H9 (cell line): Measurements from ENCODE around the gene PLEKHN1. TPM values are rescaled to one million over a fixed set of nuclear protein-coding genes. Genes with fewer than 3 reads are reported as not detected.

Experiments
- DNase-seq: peaks from one replicate; pipeline ENCODE4 v3.0.0-alpha.2; 2017
- H2AFZ ChIP-seq: one replicate; pipeline ENCODE4 v1.6.1; 2013; ENCODE audit warnings: mild to moderate bottlenecking, low read length, control low read depth, moderate library complexity
- H2AK5ac ChIP-seq: 2 replicates; pipeline ENCODE4 v1.6.1; 2013; ENCODE audit warnings: low read length, control low read depth, mixed read lengths; ENCODE audit not compliant: insufficient read length
- H2BK120ac ChIP-seq: one replicate; pipeline ENCODE4 v1.6.1; 2013; ENCODE audit warnings: low read depth, mild to moderate bottlenecking, low read length, control low read depth, inconsistent platforms; ENCODE audit not compliant: poor library complexity, severe bottlenecking
- H2BK12ac ChIP-seq: 2 replicates; pipeline ENCODE4 v1.6.1; 2013; ENCODE audit warnings: low read length, control low read depth, mixed read lengths, low read depth; ENCODE audit not compliant: insufficient read length
- H2BK15ac ChIP-seq: 2 replicates; pipeline ENCODE4 v1.6.1; 2013; ENCODE audit warnings: low read depth, low read length, control low read depth
- H2BK20ac ChIP-seq: one replicate; pipeline ENCODE4 v1.6.1; 2013; ENCODE audit warnings: low read depth, mild to moderate bottlenecking, low read length, control low read depth, inconsistent platforms; ENCODE audit not compliant: poor library complexity, severe bottlenecking
- H2BK5ac ChIP-seq: 2 replicates; pipeline ENCODE4 v1.6.1; 2013; ENCODE audit warnings: low read length, control low read depth, mixed read lengths; ENCODE audit not compliant: insufficient read length
- H3K14ac ChIP-seq: 2 replicates; pipeline ENCODE4 v1.6.1; 2013; ENCODE audit warnings: low read length, control low read depth; ENCODE audit not compliant: insufficient read depth
- H3K18ac ChIP-seq: 2 replicates; pipeline ENCODE4 v1.6.1; 2013; ENCODE audit warnings: low read depth, mild to moderate bottlenecking, mixed read lengths, low read length, control low read depth; ENCODE audit not compliant: insufficient read length
- H3K23ac ChIP-seq: 2 replicates; pipeline ENCODE4 v1.6.1; 2013; ENCODE audit warnings: low read length, control low read depth, mixed read lengths, low read depth; ENCODE audit not compliant: insufficient read length
- H3K23me2 ChIP-seq: 2 replicates; pipeline ENCODE4 v1.6.1; 2013; ENCODE audit warnings: low read depth, mild to moderate bottlenecking, mixed read lengths, low read length, control low read depth; ENCODE audit not compliant: insufficient read length, poor library complexity, severe bottlenecking
- H3K27ac ChIP-seq: 2 replicates; pipeline ENCODE4 v1.5.1; 2013; ENCODE audit warnings: low read length, control low read depth, mixed read lengths, low read depth; ENCODE audit not compliant: insufficient read length
- H3K27me3 ChIP-seq: 2 replicates; pipeline ENCODE4 v1.6.1; 2013; ENCODE audit warnings: low read length, control low read depth, inconsistent platforms; ENCODE audit not compliant: insufficient read depth
- H3K4ac ChIP-seq: 2 replicates; pipeline ENCODE4 v1.6.1; 2013; ENCODE audit warnings: low read depth, mild to moderate bottlenecking, control low read depth, inconsistent platforms, low read length, moderate library complexity
- H3K4me1 ChIP-seq: 2 replicates; pipeline ENCODE4 v1.6.1; 2013; ENCODE audit warnings: low read length, control low read depth, inconsistent platforms; ENCODE audit not compliant: insufficient read depth
- H3K4me2 ChIP-seq: 2 replicates; pipeline ENCODE4 v1.6.1; 2013; ENCODE audit warnings: low read length, control low read depth, mixed read lengths; ENCODE audit not compliant: insufficient read length, insufficient read depth
- H3K56ac ChIP-seq: 2 replicates; pipeline ENCODE4 v1.6.1; 2013; ENCODE audit warnings: low read depth, mild to moderate bottlenecking, mixed read lengths, low read length, control low read depth; ENCODE audit not compliant: insufficient read length
- H3K79me1 ChIP-seq: 2 replicates; pipeline ENCODE4 v1.6.1; 2013; ENCODE audit warnings: low read depth, mild to moderate bottlenecking, moderate library complexity, low read length, control low read depth, inconsistent platforms; ENCODE audit not compliant: insufficient read depth, poor library complexity, severe bottlenecking
- H3K79me2 ChIP-seq: 2 replicates; pipeline ENCODE4 v1.6.1; 2013; ENCODE audit warnings: low read length, control low read depth, inconsistent platforms; ENCODE audit not compliant: insufficient read depth
- H3K9ac ChIP-seq: 2 replicates; pipeline ENCODE4 v1.6.1; 2013; ENCODE audit warnings: low read length, control low read depth, mixed read lengths; ENCODE audit not compliant: insufficient read length; ENCODE audit errors: extremely low read depth
- H3K9me3 ChIP-seq: one replicate; pipeline ENCODE4 v1.6.1; 2013; ENCODE audit warnings: low read depth, low read length, inconsistent platforms; ENCODE audit not compliant: control insufficient read depth
- H3T11ph ChIP-seq: one replicate; pipeline ENCODE4 v1.6.1; 2013; ENCODE audit warnings: mild to moderate bottlenecking, low read length, control low read depth, inconsistent platforms
- H4K20me1 ChIP-seq: one replicate; pipeline ENCODE4 v1.6.1; 2013; ENCODE audit not compliant: control insufficient read depth, insufficient read length, insufficient read depth
- H4K5ac ChIP-seq: 2 replicates; pipeline ENCODE4 v1.6.1; 2013; ENCODE audit warnings: low read depth, mild to moderate bottlenecking, mixed read lengths, low read length, control low read depth; ENCODE audit not compliant: insufficient read length
- H4K8ac ChIP-seq: replicated peaks from 2 replicates; pipeline ENCODE4 v1.6.1; 2013; ENCODE audit warnings: low read length, control low read depth, mixed read lengths, low read depth; ENCODE audit not compliant: insufficient read length
- H4K91ac ChIP-seq: 2 replicates; pipeline ENCODE4 v1.6.1; 2013; ENCODE audit warnings: low read depth, mild to moderate bottlenecking, moderate library complexity, mixed read lengths, low read length, control low read depth; ENCODE audit not compliant: insufficient read length
- H3K27ac Mint-ChIP-seq, 3 experiments: 2 replicates in 2 of 3; 3 replicates in 1 of 3; pipeline ENCODE4 v1.8.0; 2020 to 2021; ENCODE audit warnings: mixed read lengths in 3 of 3, mild to moderate bottlenecking in 1 of 3, moderate library complexity in 1 of 3
- H3K27me3 Mint-ChIP-seq: 2 replicates; pipeline ENCODE4 v1.8.0; 2021; ENCODE audit warnings: low read depth, mild to moderate bottlenecking, moderate library complexity, mixed read lengths
- H3K36me3 Mint-ChIP-seq, 3 experiments: 2 replicates in 2 of 3; 3 replicates in 1 of 3; pipeline ENCODE4 v1.8.0; 2020 to 2021; ENCODE audit warnings: low read depth in 3 of 3, mixed read lengths in 3 of 3; ENCODE audit not compliant: insufficient read depth in 1 of 3
- H3K4me1 Mint-ChIP-seq, 2 experiments: 2 replicates each; pipeline ENCODE4 v1.8.0; 2020; ENCODE audit warnings: mixed read lengths in 2 of 2
- H3K4me3 Mint-ChIP-seq, 2 experiments: 2 replicates in 1 of 2; 3 replicates in 1 of 2; pipeline ENCODE4 v1.8.0; 2020 to 2021; ENCODE audit warnings: mild to moderate bottlenecking in 2 of 2, mixed read lengths in 2 of 2, moderate library complexity in 1 of 2
- H3K9me3 Mint-ChIP-seq, 2 experiments: 2 replicates in 1 of 2; 3 replicates in 1 of 2; pipeline ENCODE4 v1.8.0; 2020; ENCODE audit warnings: mild to moderate bottlenecking in 2 of 2, mixed read lengths in 2 of 2, moderate library complexity in 1 of 2
- WGBS: extraction: QIAGEN DNeasy Blood & Tissue Kit; methylation state at CpG from one replicate; pipeline ENCODE4 v1.1.7; 2013; ENCODE audit warnings: missing lambda C conversion rate, low lambda C conversion rate, mixed read lengths; ENCODE audit not compliant: insufficient read length; ENCODE audit errors: extremely low coverage; 5-methylcytosine and 5-hydroxymethylcytosine counted together
- total RNA-seq: library from RNA; stranded (reverse); gene quantifications from 2 replicates; pipeline ENCODE4 v1.2.1, GENCODE V29; 2021
- TF ChIP-seq, protein P1 (sequence below): fragments of 200-600 bp; sonication (generic); conservative IDR thresholded peaks from 3 replicates; pipeline ENCODE4 v1.8.0; 2021; ENCODE audit warnings: antibody characterized with exemption, mild to moderate bottlenecking

The PLEKHN1 gene
- total RNA-seq, 1 experiment from 2014 or later = 3.0 TPM

DNA sequence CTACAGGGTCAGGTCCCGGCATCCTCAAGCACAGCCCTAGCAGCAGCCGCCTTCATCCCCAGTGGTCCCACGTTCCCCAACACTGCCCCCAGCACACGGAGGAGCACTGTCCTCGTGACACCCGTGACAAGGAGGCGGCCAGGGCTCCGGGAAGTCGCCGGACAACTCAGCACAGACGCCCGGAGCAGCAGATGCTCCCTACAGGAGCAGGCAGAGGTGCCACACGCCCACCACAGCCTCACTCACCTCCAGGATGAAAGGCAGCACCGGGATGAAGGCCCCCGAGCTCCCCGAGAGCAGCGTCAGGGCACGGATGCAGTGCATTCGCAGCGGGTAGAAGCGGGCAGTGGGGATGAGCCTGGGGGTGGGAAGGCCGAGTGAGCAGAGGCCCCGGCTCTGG lies 15.4 kb upstream of the PLEKHN1 start:
- Histone ChIP-seq H2BK12ac (no peak overlapping the region), H3K9me3 (no peaks in the 10 kb centered on the region), H2BK20ac (no peak overlapping the region), H3K18ac (no peak overlapping the region), H2AK5ac (no peak overlapping the region), H4K5ac (no peak overlapping the region), H3K27me3 (no peaks in the 10 kb centered on the region), H3K79me1 (no peaks in the 10 kb centered on the region), H3K4me1 (no peaks in the 10 kb centered on the region), H3K56ac (no peak overlapping the region), H3K9ac (no peak overlapping the region), H2BK120ac (no peak overlapping the region), H3K27ac (no peak overlapping the region), H3K14ac (no peak overlapping the region), H3K23me2 (no peaks in the 10 kb centered on the region), H4K8ac (no peak overlapping the region), H3K79me2 (no peaks in the 10 kb centered on the region), H3K23ac (no peak overlapping the region), H2BK15ac (no peak overlapping the region), H2BK5ac (no peak overlapping the region), H2AFZ (no peak overlapping the region), H4K20me1 (no peaks in the 10 kb centered on the region), H3K4ac (no peak overlapping the region), H3K4me2 (no peak overlapping the region), H4K91ac (no peak overlapping the region), H3T11ph (no peak overlapping the region)
- no peaks in the 10 kb centered on the region for H3K27me3 Mint-ChIP-seq
- H3K9me3 Mint-ChIP-seq = no peaks in the 10 kb centered on the region; a peak in 2 of 5 replicates
- no peak for DNase-seq
- H3K27ac Mint-ChIP-seq = no peak overlapping the region
- H3K36me3 Mint-ChIP-seq = peaks cover 39 to 84% (median 80%) of the 10 kb centered on the region in 3 experiments; a peak in 6 of 7 replicates
- H3K4me3 Mint-ChIP-seq = no peak overlapping the region
- peaks cover 0 to 5% of the 10 kb centered on the region in 2 experiments; a peak in 1 of 4 replicates for H3K4me1 Mint-ChIP-seq
- no CpG with 5 or more reads among the region's 23 CpGs for WGBS
- TF ChIP-seq, protein P1, sequence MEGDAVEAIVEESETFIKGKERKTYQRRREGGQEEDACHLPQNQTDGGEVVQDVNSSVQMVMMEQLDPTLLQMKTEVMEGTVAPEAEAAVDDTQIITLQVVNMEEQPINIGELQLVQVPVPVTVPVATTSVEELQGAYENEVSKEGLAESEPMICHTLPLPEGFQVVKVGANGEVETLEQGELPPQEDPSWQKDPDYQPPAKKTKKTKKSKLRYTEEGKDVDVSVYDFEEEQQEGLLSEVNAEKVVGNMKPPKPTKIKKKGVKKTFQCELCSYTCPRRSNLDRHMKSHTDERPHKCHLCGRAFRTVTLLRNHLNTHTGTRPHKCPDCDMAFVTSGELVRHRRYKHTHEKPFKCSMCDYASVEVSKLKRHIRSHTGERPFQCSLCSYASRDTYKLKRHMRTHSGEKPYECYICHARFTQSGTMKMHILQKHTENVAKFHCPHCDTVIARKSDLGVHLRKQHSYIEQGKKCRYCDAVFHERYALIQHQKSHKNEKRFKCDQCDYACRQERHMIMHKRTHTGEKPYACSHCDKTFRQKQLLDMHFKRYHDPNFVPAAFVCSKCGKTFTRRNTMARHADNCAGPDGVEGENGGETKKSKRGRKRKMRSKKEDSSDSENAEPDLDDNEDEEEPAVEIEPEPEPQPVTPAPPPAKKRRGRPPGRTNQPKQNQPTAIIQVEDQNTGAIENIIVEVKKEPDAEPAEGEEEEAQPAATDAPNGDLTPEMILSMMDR = no peak
